GM21381 (cell line): ENCODE data around the gene TGFBR1.
"Not testable (repeated sequence)": the region's sequence is repeated elsewhere in the genome, so short reads cannot be mapped to it uniquely, and the experiment has no call there.

Experiments used
- ATAC-seq: cut with Tn5 transposase; IDR thresholded peaks from one replicate; pipeline ENCODE4 v1.9.1; 2021; ENCODE audit warnings: mild to moderate bottlenecking, moderate library complexity; ENCODE audit not compliant: unreplicated experiment

The TGFBR1 gene

GRCh38 chr9:99075246-99075912 is 29.5 kb upstream of the TGFBR1 start:
- no peak for ATAC-seq

- no peak for ATAC-seq
These were observed 28.9 kb upstream of the TGFBR1 start for GRCh38 chr9:99076030-99076429.

GRCh38 chr9:99076483-99077171 is 28.3 kb upstream of the TGFBR1 start:
- no peak for ATAC-seq

GRCh38 chr9:99078717-99079116 is 26.2 kb upstream of the TGFBR1 start:
- no peak for ATAC-seq

- ATAC-seq, result no peak
These were observed 25.4 kb upstream of the TGFBR1 start for GRCh38 chr9:99079542-99079941.

- no peak for ATAC-seq
These were observed 21.9 kb upstream of the TGFBR1 start for GRCh38 chr9:99083051-99083450.

GRCh38 chr9:99085949-99086948 is 18.7 kb upstream of the TGFBR1 start:
- no peak for ATAC-seq

GRCh38 chr9:99087462-99087861 is 17.5 kb upstream of the TGFBR1 start:
- no peak for ATAC-seq

GRCh38 chr9:99090336-99091130 is 14.4 kb upstream of the TGFBR1 start:
- ATAC-seq, result no peak

GRCh38 chr9:99092643-99093491 is 12.0 kb upstream of the TGFBR1 start:
- no peak for ATAC-seq

GRCh38 chr9:99093492-99093791 is 11.5 kb upstream of the TGFBR1 start:
- no peak for ATAC-seq

- no peak for ATAC-seq
These were observed 9.3 kb upstream of the TGFBR1 start for GRCh38 chr9:99095565-99095964.

GRCh38 chr9:99096409-99096808 is 8.5 kb upstream of the TGFBR1 start:
- no peak for ATAC-seq

- ATAC-seq, result not testable (repeated sequence)
These were observed 4.9 kb upstream of the TGFBR1 start for GRCh38 chr9:99099806-99100585.

- no peak for ATAC-seq
These were observed 3.6 kb upstream of the TGFBR1 start for GRCh38 chr9:99101271-99101670.

- ATAC-seq, result no peak
These were observed 3.1 kb upstream of the TGFBR1 start for GRCh38 chr9:99101812-99102211.

- no peak for ATAC-seq
These were observed 1.6 kb upstream of the TGFBR1 start for GRCh38 chr9:99103054-99103895.

- ATAC-seq, result no peak
These were observed 933 bp upstream of the TGFBR1 start for GRCh38 chr9:99103901-99104458.
